ENCODE measurements around the gene SOD3. TPM values are rescaled to one million over a fixed set of nuclear protein-coding genes. Genes with fewer than 3 reads are reported as not detected.

SOD3 gene
- total RNA-seq, 1 experiment from 2014 or later = 10.7 TPM

- ATAC-seq (no peak), DNase-seq (no peak)
- H2AFZ ChIP-seq (ENCODE audit: low read length) = no peak overlapping the region
- H4K20me1 ChIP-seq (ENCODE audit: low read length) = no peaks in the 10 kb centered on the region
- TF ChIP-seq EZH2 (IDR thresholded peaks at IDR 0.05; ENCODE audit: low read length, unreplicated experiment) (no peak), CTCF (conservative IDR thresholded peaks at IDR 0.05; ENCODE audit: low read depth, low read length) (no peak), EZH2phosphoT487 (IDR thresholded peaks at IDR 0.05; ENCODE audit: borderline replicate concordance, low read length) (no peak)
- ChIA-PET CTCF (no interaction called here), POLR2A (ENCODE audit: unreplicated experiment) (no interaction called here)
- H3K27me3 ChIP-seq (ENCODE audit: low read length) = no peaks in the 10 kb centered on the region
- H3K36me3 ChIP-seq (ENCODE audit: low read depth, low read length) = no peaks in the 10 kb centered on the region
- no peak overlapping the region for H3K4me2 ChIP-seq (ENCODE audit: low read length)
- H3K4me3 ChIP-seq (ENCODE audit: low read length) = no peak overlapping the region
- H3K9me3 ChIP-seq (ENCODE audit: low read length) = no peaks in the 10 kb centered on the region
- H3K79me2 ChIP-seq (ENCODE audit: low read length) = no peaks in the 10 kb centered on the region
- H3K4me1 ChIP-seq (ENCODE audit: insufficient read depth, low read length) = no peaks in the 10 kb centered on the region
- no peaks in the 10 kb centered on the region for H3K9me2 ChIP-seq (replicated peaks; ENCODE audit: low read length)
- H3K27ac ChIP-seq (ENCODE audit: low read length) = no peak overlapping the region
- intact Hi-C loops (cut with micrococcal nuclease) = no loop called here
- no TSS peak for BruUV-seq (replicated peaks)
- H3F3A ChIP-seq (ENCODE audit: low read length, unreplicated experiment) = no peaks in the 10 kb centered on the region
- H3K9ac ChIP-seq (ENCODE audit: low read length) = no peak overlapping the region
Observed at GRCh38 chr4:24805566-24805965, 10.2 kb downstream of the SOD3 start.

GRCh38 chr4:24806206-24806990 is 11.0 kb downstream of the SOD3 start:
- Histone ChIP-seq H3F3A (ENCODE audit: low read length, unreplicated experiment) (no peaks in the 10 kb centered on the region), H3K36me3 (ENCODE audit: low read depth, low read length) (no peaks in the 10 kb centered on the region), H4K20me1 (ENCODE audit: low read length) (no peaks in the 10 kb centered on the region), H3K9me3 (ENCODE audit: low read length) (no peaks in the 10 kb centered on the region), H3K79me2 (ENCODE audit: low read length) (no peaks in the 10 kb centered on the region), H3K27me3 (ENCODE audit: low read length) (no peaks in the 10 kb centered on the region), H3K4me2 (ENCODE audit: low read length) (no peak overlapping the region), H3K9me2 (replicated peaks; ENCODE audit: low read length) (no peaks in the 10 kb centered on the region), H3K4me3 (ENCODE audit: low read length) (no peak overlapping the region), H3K4me1 (ENCODE audit: insufficient read depth, low read length) (no peaks in the 10 kb centered on the region), H2AFZ (ENCODE audit: low read length) (no peak overlapping the region), H3K27ac (ENCODE audit: low read length) (no peak overlapping the region), H3K9ac (ENCODE audit: low read length) (no peak overlapping the region)
- POLR2A ChIA-PET (ENCODE audit: unreplicated experiment) = no interaction called here
- TF ChIP-seq CTCF (conservative IDR thresholded peaks at IDR 0.05; ENCODE audit: low read depth, low read length) = no peak
- CTCF ChIA-PET = no interaction called here
- ATAC-seq (no peak), DNase-seq (no peak)
- intact Hi-C loops (cut with micrococcal nuclease) = no loop called here
- BruUV-seq (replicated peaks) = no TSS peak

- Histone ChIP-seq H3K4me2 (ENCODE audit: low read length) (no peak overlapping the region), H4K20me1 (ENCODE audit: low read length) (no peaks in the 10 kb centered on the region), H2AFZ (ENCODE audit: low read length) (no peak overlapping the region), H3K27me3 (ENCODE audit: low read length) (no peaks in the 10 kb centered on the region), H3K36me3 (ENCODE audit: low read depth, low read length) (no peaks in the 10 kb centered on the region), H3K9me3 (ENCODE audit: low read length) (no peaks in the 10 kb centered on the region), H3K79me2 (ENCODE audit: low read length) (no peaks in the 10 kb centered on the region), H3K9me2 (replicated peaks; ENCODE audit: low read length) (no peaks in the 10 kb centered on the region), H3F3A (ENCODE audit: low read length, unreplicated experiment) (no peaks in the 10 kb centered on the region), H3K27ac (ENCODE audit: low read length) (no peak overlapping the region), H3K4me1 (ENCODE audit: insufficient read depth, low read length) (no peaks in the 10 kb centered on the region), H3K4me3 (ENCODE audit: low read length) (no peak overlapping the region), H3K9ac (ENCODE audit: low read length) (no peak overlapping the region)
- TF ChIP-seq EZH2 (IDR thresholded peaks at IDR 0.05; ENCODE audit: low read length, unreplicated experiment) (no peak), CTCF (conservative IDR thresholded peaks at IDR 0.05; ENCODE audit: low read depth, low read length) (no peak), EZH2phosphoT487 (IDR thresholded peaks at IDR 0.05; ENCODE audit: borderline replicate concordance, low read length) (no peak)
- CTCF ChIA-PET = no interaction called here
- intact Hi-C loops (cut with micrococcal nuclease) = no loop called here
- BruUV-seq (replicated peaks) = no TSS peak
- POLR2A ChIA-PET (ENCODE audit: unreplicated experiment) = no interaction called here
- no peak for DNase-seq
- ATAC-seq = no peak
Observed at GRCh38 chr4:24807611-24808010, 12.2 kb downstream of the SOD3 start.

All from PC-3 (cell line).